Measurements from ENCODE around the gene FOXF1.

DNA sequence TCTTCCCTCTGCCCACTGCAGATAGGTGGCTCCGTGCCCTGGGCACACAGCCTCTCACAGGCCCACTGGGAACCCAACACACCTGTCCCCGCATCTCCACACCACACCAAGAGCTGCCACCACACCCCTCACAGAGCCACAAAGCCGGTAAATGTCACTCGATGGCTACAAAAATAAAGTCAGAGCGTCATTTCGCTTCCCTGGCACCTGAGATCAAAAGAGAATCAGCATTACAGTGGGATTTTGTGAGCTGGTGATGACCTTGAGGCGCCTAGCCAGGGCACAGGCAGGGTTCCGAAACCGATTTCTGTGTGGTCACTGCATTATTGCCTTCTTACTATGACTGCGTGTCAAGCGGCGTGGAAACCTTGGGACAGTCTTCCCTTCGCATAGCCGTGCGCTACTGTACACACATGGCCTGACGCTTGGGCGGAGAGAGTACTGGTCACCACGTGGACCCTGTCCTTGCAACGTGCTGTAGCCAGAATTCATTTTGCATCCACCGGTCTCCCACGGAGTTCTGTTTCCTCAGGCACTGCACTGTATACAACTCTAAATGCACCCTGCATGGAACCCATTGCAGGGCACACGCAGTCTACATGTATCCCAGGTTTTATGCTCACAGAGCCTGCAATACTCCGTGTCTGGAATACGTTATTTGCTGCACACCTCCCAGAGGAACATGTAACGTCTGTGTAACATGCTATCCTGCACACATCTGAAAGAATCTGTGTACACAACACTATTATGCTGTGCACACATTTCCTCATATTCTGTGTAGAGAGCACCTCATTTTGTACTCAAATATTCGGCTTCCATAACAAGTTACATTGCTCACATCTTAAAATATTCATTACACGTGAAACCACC lies 5.8 kb upstream of the FOXF1 start:
- TF ChIP-seq, protein P1, sequence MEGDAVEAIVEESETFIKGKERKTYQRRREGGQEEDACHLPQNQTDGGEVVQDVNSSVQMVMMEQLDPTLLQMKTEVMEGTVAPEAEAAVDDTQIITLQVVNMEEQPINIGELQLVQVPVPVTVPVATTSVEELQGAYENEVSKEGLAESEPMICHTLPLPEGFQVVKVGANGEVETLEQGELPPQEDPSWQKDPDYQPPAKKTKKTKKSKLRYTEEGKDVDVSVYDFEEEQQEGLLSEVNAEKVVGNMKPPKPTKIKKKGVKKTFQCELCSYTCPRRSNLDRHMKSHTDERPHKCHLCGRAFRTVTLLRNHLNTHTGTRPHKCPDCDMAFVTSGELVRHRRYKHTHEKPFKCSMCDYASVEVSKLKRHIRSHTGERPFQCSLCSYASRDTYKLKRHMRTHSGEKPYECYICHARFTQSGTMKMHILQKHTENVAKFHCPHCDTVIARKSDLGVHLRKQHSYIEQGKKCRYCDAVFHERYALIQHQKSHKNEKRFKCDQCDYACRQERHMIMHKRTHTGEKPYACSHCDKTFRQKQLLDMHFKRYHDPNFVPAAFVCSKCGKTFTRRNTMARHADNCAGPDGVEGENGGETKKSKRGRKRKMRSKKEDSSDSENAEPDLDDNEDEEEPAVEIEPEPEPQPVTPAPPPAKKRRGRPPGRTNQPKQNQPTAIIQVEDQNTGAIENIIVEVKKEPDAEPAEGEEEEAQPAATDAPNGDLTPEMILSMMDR (IDR thresholded peaks at IDR 0.05), result no peak
- TF ChIP-seq POLR2A (IDR thresholded peaks at IDR 0.05), result no peak

Measured in right lobe of liver (tissue), 4 donors.